Breast epithelium (tissue), 4 donors: ENCODE data around the gene CENPA. TPM values are rescaled to one million over a fixed set of nuclear protein-coding genes. Genes with fewer than 3 reads are reported as not detected.
A peak's percentile ranks its signal among the peaks of the same experiment; 100 is the strongest.

Experiments used
- DNase-seq, 2 donors: peaks; one replicate each; pipeline ENCODE4 v3.0.0-alpha.2; 2019; ENCODE audit warnings: low spot score in 2 of 2
- H3K27ac ChIP-seq, 2 donors: fragments of 200-600 bp; sonication (generic) in 1 of 2; one replicate each; pipeline ENCODE4 v1.5.1; 2016 to 2019; ENCODE audit warnings: mild to moderate bottlenecking in 1 of 2
- H3K27me3 ChIP-seq, 2 donors: fragments of 200-600 bp; sonication (generic) in 1 of 2; one replicate each; pipeline versions ENCODE4 v1.5.1 to v1.6.0; 2017 to 2019; ENCODE audit warnings: control low read depth in 1 of 2, mild to moderate bottlenecking in 1 of 2
- H3K36me3 ChIP-seq: fragments of 200-600 bp; one replicate; pipeline ENCODE4 v1.5.1; 2019
- H3K4me1 ChIP-seq, 2 donors: fragments of 200-600 bp; sonication (generic); one replicate each; pipeline ENCODE4 v1.5.1; 2016 to 2019; ENCODE audit warnings: control low read depth in 1 of 2
- H3K4me3 ChIP-seq, 3 donors: fragments of 200-600 bp; sonication (generic); 1 replicate in 2 of 3; 2 replicates in 1 of 3; pipeline ENCODE4 v1.5.1; 2016 to 2019; ENCODE audit warnings: mild to moderate bottlenecking in 3 of 3, moderate library complexity in 2 of 3
- H3K9me3 ChIP-seq, 2 donors: fragments of 200-600 bp; sonication (generic) in 1 of 2; one replicate each; pipeline ENCODE4 v1.5.1; 2016 to 2019; ENCODE audit warnings: control low read depth in 1 of 2
- CTCF ChIP-seq, 3 donors: fragments of 450-650 bp; IDR thresholded peaks; one replicate each; pipeline ENCODE4 v1.5.1; 2016 to 2017; ENCODE audit warnings: antibody characterized with exemption in 3 of 3, mild to moderate bottlenecking in 3 of 3, moderate library complexity in 3 of 3
- POLR2A ChIP-seq: fragments of 450-650 bp; IDR thresholded peaks from one replicate; pipeline ENCODE4 v1.6.1; 2016; ENCODE audit warnings: antibody characterized with exemption, mild to moderate bottlenecking, moderate library complexity
- POLR2AphosphoS5 ChIP-seq, 3 donors: sonication (generic); formaldehyde crosslinking; IDR thresholded peaks; one replicate each; pipeline ENCODE4 v1.6.1; 2017; ENCODE audit warnings: antibody characterized with exemption in 3 of 3
- intact Hi-C: fragments of 100-400 bp; cut with DNase I; formaldehyde crosslinking; loops from one replicate; pipeline ENCODE4 v1.15.1; 2023; ENCODE audit warnings: low total_unique reads
- total RNA-seq, 3 donors: library from RNA; depleted of rRNA; stranded (reverse); fragments of >200 nt; gene quantifications; one replicate each; pipeline ENCODE4 v1.1.0, GENCODE V29; 2016

The CENPA gene
- total RNA-seq, 3 donors from 2014 or later: 0.64 TPM; not detected in 2

DNA sequence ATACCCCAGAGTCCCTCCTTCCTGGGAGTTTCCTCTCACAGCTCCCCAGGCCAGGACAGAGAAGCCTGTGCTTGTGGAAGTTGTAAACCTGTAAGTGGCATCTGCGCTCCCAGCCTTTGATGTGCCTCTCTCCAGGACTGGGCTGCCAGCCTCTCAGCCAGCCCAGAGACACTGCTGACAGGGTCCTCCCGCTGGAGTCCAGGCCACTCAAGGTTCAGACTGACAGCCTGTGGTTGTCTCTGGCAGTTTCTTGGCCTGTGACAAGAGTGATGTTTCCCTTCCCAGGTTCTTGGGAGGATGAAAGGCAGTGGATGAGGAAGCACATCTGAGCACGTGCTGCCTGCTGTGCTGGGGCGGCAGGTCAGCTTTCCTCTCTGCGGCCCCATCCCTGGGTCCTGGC is 18.7 kb upstream of the CENPA start:
- H3K4me3 ChIP-seq: no peak overlapping the region
- no peaks in the 10 kb centered on the region for H3K36me3 ChIP-seq
- no peak for DNase-seq
- H3K9me3 ChIP-seq: no peaks in the 10 kb centered on the region
- no peak for TF ChIP-seq POLR2A
- TF ChIP-seq POLR2AphosphoS5 (IDR thresholded peaks at IDR 0.05): no peak
- no peak for TF ChIP-seq CTCF (IDR thresholded peaks at IDR 0.05)
- H3K27me3 ChIP-seq: no peaks in the 10 kb centered on the region
- peaks cover 23 to 30% of the 10 kb centered on the region in 2 donors for H3K4me1 ChIP-seq
- intact Hi-C loops: no loop called here
- peak overlapping the region; percentile 79 to 90 for H3K27ac ChIP-seq

DNA sequence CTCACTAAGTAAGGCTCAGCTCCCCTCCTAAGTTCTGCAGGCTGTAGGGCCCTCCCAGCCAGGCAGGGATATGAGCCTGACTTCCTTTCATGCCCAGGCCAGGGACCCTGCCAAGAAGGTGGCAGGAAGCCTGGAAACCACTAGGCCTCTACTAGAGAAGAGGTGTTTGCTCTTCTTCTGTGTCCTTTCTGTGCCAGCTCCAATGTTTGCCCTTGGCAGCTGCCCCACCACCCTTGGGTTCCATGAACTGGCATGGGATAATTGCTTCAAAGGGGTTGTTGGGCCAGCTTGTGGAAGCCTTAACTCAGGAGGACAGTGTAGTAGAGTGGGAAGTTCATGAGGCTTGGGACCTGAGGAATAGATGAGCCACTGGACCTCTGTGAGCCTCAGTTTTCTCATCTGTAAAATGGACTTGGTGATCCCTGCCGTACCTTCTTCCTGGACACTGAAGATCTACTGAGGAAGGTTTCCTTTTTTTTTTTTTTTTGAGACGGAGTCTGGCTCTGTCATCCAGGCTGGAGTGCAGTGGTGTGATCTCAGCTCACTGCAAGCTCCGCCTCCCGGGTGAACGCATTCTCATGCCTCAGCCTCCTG is 17.9 kb upstream of the CENPA start:
- no peaks in the 10 kb centered on the region for H3K27me3 ChIP-seq
- intact Hi-C loops: no loop called here
- H3K27ac ChIP-seq: peak overlapping the region; percentile 79 to 90
- DNase-seq: no peak
- H3K4me3 ChIP-seq: no peak overlapping the region
- H3K9me3 ChIP-seq: no peaks in the 10 kb centered on the region
- no peak for TF ChIP-seq POLR2A
- TF ChIP-seq CTCF (IDR thresholded peaks at IDR 0.05): no peak
- no peak for TF ChIP-seq POLR2AphosphoS5 (IDR thresholded peaks at IDR 0.05)
- H3K4me1 ChIP-seq: peaks cover 26 to 39% of the 10 kb centered on the region in 2 donors
- H3K36me3 ChIP-seq: no peaks in the 10 kb centered on the region

DNA sequence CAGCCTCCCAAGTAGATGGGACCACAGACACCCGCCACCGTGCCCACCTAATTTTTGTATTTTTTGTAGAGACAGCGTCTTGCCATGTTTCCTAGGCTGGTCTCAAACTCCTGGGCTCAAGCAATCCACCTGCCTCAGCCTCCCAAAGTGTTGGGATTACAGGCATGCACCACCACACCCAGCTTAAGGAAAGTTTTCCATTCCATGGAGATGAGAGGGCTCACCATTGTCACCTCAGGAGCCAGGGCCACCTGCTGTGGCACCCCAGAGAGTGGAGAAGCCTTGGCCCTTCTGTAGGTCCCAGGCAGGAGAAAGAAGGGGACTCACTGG is 17.1 kb upstream of the CENPA start:
- intact Hi-C loops: no loop called here
- no peaks in the 10 kb centered on the region for H3K9me3 ChIP-seq
- no peak for DNase-seq
- TF ChIP-seq POLR2A (no peak), CTCF (IDR thresholded peaks at IDR 0.05) (no peak), POLR2AphosphoS5 (IDR thresholded peaks at IDR 0.05) (no peak)
- no peaks in the 10 kb centered on the region for H3K36me3 ChIP-seq
- H3K27me3 ChIP-seq: no peaks in the 10 kb centered on the region
- H3K4me3 ChIP-seq: peak overlapping the region in 1 of 3 donors; percentile 52
- H3K4me1 ChIP-seq: peaks cover 26 to 39% of the 10 kb centered on the region in 2 donors
- peak overlapping the region; percentile 90 to 97 for H3K27ac ChIP-seq

DNA sequence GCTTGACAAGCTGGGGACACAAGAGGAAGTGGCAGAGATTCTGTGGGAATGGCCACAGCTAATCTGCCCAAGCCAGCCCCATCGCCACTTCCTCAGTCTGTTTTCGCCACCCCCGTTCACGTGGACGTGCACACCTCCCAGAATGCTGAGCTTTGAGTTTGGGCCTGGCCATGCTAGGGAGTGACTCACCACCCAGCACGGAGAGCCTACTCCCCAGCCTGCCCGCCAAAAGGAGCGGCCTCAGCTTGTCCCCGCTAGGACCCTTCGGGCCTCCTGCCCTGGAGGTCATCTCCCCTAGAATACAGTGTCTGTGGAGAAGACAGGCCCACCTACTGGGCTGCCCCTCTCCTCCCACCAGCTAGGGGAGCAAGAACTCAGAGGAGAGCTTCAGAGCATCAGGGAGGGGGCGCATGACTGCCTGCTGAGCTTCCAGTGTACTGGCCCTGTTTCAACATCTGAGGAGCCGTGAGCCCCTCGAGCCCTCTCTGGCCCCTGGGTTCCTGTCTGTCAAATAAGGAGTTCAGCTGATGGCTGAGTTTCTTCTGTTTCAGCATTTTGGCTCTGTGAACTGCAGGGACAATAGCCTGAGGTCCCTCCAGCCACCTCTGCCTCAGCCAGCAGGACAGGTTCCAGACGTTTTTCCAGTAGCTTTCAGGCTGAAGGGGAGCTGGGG is 16.6 kb upstream of the CENPA start:
- no peaks in the 10 kb centered on the region for H3K27me3 ChIP-seq
- peak; percentile 78 to 82 for DNase-seq

DNA sequence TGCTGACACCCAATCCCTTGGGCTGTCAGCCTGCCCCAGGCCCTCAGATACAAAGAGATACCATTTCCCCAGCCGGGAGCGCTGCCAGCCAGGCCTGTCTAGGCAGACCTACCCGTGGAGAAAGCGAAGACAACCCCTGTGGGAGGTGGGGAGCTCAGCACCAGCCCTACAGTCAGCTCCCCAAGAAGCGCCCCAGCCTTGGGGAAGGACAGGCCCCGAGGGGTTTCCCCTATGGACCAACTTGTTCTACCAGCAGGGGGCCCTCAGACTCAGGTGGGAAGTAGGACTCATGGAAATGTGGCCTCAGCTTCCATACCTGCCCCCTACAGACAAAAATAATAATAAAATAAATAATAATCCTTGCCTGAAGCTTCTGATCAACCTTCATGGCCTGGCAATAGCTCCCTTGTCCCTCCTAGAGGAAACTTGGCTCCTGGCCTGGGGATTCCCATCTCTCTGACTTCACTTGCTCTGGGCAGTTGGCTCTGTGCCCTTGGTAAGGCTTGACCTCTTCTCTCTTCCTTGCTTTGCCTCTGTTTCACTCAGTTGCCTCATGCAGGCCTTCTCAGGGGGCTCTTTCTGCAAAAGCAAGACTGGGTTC is 14.8 kb upstream of the CENPA start:
- no peak for TF ChIP-seq POLR2A
- TF ChIP-seq POLR2AphosphoS5 (IDR thresholded peaks at IDR 0.05): peak in 1 of 3 donors; percentile 26
- TF ChIP-seq CTCF (IDR thresholded peaks at IDR 0.05): peak in 2 of 3 donors; percentile 24 to 28
- intact Hi-C loops: no loop called here
- H3K27ac ChIP-seq: peak overlapping the region; percentile 90 to 97

More for the DNA sequence above, 16.6 kb upstream of the CENPA start:
- TF ChIP-seq POLR2AphosphoS5 (IDR thresholded peaks at IDR 0.05) (peak; percentile 16 to 82 (median 57)), POLR2A (no peak)
- H3K4me3 ChIP-seq: peak overlapping the region in 1 of 3 donors; percentile 52
- H3K9me3 ChIP-seq: no peaks in the 10 kb centered on the region
- intact Hi-C loops: no loop called here
- H3K4me1 ChIP-seq: peaks cover 26 to 39% of the 10 kb centered on the region in 2 donors
- peak overlapping the region; percentile 90 to 97 for H3K27ac ChIP-seq
- H3K36me3 ChIP-seq: no peaks in the 10 kb centered on the region

More for the DNA sequence above, 14.8 kb upstream of the CENPA start:
- Histone ChIP-seq H3K4me3 (no peak overlapping the region), H3K4me1 (peaks cover 24 to 34% of the 10 kb centered on the region in 2 donors), H3K9me3 (no peaks in the 10 kb centered on the region), H3K27me3 (no peaks in the 10 kb centered on the region), H3K36me3 (no peaks in the 10 kb centered on the region)
- peak; percentile 82 to 87 for DNase-seq
